ENCODE measurements around the gene CEP152.
"Not testable (repeated sequence)": the region's sequence is repeated elsewhere in the genome, so short reads cannot be mapped to it uniquely, and the experiment has no call there.

Gene CEP152

GRCh38 chr15:48810414-48811324, at the start of gene CEP152:
TSS of gene CEP152 (minus strand) at chr15:48811069. CDS start at chr15:48805649, 5,420 bp downstream.
- DNase-seq (ENCODE audit: low spot score), result peak; percentile 96

GRCh38 chr15:48859426-48859825, 48.6 kb upstream of the CEP152 start:
- no peak for DNase-seq (ENCODE audit: low spot score)

GRCh38 chr15:48858401-48858800, 47.5 kb upstream of the CEP152 start:
- no peak for DNase-seq (ENCODE audit: low spot score)

GRCh38 chr15:48856942-48857341, 46.1 kb upstream of the CEP152 start:
- DNase-seq (ENCODE audit: low spot score), result no peak

GRCh38 chr15:48855501-48856440, 44.9 kb upstream of the CEP152 start:
- no peak for DNase-seq (ENCODE audit: low spot score)

GRCh38 chr15:48854434-48854833, 43.6 kb upstream of the CEP152 start:
- not testable (repeated sequence) for DNase-seq (ENCODE audit: low spot score)

- no peak for DNase-seq (ENCODE audit: low spot score)
Observed at GRCh38 chr15:48851956-48852355, 41.1 kb upstream of the CEP152 start.

- DNase-seq (ENCODE audit: low spot score), result no peak
Observed at GRCh38 chr15:48850648-48851047, 39.8 kb upstream of the CEP152 start.

GRCh38 chr15:48845123-48845522, 34.3 kb upstream of the CEP152 start:
- no peak for DNase-seq (ENCODE audit: low spot score)

GRCh38 chr15:48842501-48842900, 31.6 kb upstream of the CEP152 start:
- no peak for DNase-seq (ENCODE audit: low spot score)

- no peak for DNase-seq (ENCODE audit: low spot score)
Observed at GRCh38 chr15:48834756-48835155, 23.9 kb upstream of the CEP152 start.

GRCh38 chr15:48833526-48834239, 22.8 kb upstream of the CEP152 start:
- DNase-seq (ENCODE audit: low spot score), result no peak

GRCh38 chr15:48832648-48833047, 21.8 kb upstream of the CEP152 start:
- DNase-seq (ENCODE audit: low spot score), result no peak

GRCh38 chr15:48828906-48829305, 18.0 kb upstream of the CEP152 start:
- no peak for DNase-seq (ENCODE audit: low spot score)

- DNase-seq (ENCODE audit: low spot score), result no peak
Observed at GRCh38 chr15:48828471-48828870, 17.6 kb upstream of the CEP152 start.

- DNase-seq (ENCODE audit: low spot score), result peak; percentile 67
Observed at GRCh38 chr15:48825075-48825474, 14.2 kb upstream of the CEP152 start.

- no peak for DNase-seq (ENCODE audit: low spot score)
Observed at GRCh38 chr15:48823706-48824105, 12.8 kb upstream of the CEP152 start.

GRCh38 chr15:48823237-48823636, 12.4 kb upstream of the CEP152 start:
- no peak for DNase-seq (ENCODE audit: low spot score)

- DNase-seq (ENCODE audit: low spot score), result no peak
Observed at GRCh38 chr15:48814286-48814685, 3.4 kb upstream of the CEP152 start.

- DNase-seq (ENCODE audit: low spot score), result peak; percentile 9
Observed at GRCh38 chr15:48811325-48811958, 573 bp upstream of the CEP152 start.

- no peak for DNase-seq (ENCODE audit: low spot score)
Observed at GRCh38 chr15:48806151-48806550, 4.7 kb downstream of the CEP152 start.

GRCh38 chr15:48805591-48805990, 5.3 kb downstream of the CEP152 start:
- DNase-seq (ENCODE audit: low spot score), result no peak
